ENCODE measurements around the gene UNC80. TPM values are rescaled to one million over a fixed set of nuclear protein-coding genes. Genes with fewer than 3 reads are reported as not detected.

Gene UNC80
- total RNA-seq, 2 donors from 2014 or later: not detected

GRCh38 chr2:209943776-209944175 lies 172.1 kb downstream of the UNC80 start:
- DNase-seq (ENCODE audit: low spot score): no peak
- intact Hi-C loops (cut with DNase I): no loop called here

DNA sequence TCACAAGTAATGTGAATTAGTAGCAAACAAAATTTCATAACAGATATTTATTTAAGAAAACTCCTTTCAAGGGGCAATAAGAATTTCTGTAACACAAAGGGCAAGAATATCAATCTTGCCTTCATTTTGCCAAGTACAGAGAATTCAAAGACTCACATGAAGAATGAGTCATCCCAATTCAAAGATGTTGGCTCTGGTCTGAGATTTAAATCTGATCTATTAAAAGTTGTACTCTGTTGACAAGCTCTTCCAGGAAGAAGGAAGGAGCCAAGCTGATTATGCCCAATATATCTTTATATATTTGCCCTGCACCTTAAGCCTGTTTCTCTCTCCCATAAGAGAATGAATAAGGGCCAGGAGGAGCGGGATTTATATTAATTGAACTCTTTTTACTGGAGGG lies 174.9 kb downstream of the UNC80 start:
- intact Hi-C loops (cut with DNase I): no loop called here
- DNase-seq (ENCODE audit: low spot score): no peak

DNA sequence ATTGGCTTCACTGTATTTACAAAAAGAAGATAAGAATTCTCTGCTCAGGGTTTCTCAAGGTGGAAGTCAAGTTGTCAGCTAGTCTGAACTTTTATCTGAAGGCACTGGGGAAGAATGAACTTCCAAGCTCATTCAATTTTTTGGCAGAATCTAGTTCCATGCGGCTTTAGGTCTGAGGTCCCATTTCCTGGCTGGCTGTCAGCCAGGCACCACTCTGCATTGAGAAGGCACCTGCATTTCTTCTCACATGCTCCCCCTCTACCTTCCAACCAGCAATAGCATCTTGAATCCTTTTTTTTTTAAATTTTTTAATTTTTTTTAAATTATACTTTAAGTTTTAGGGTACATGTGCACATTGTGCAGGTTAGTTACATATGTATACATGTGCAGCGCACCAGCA lies 184.6 kb downstream of the UNC80 start:
- intact Hi-C loops (cut with DNase I): no loop called here
- no peak for DNase-seq (ENCODE audit: low spot score)

DNA sequence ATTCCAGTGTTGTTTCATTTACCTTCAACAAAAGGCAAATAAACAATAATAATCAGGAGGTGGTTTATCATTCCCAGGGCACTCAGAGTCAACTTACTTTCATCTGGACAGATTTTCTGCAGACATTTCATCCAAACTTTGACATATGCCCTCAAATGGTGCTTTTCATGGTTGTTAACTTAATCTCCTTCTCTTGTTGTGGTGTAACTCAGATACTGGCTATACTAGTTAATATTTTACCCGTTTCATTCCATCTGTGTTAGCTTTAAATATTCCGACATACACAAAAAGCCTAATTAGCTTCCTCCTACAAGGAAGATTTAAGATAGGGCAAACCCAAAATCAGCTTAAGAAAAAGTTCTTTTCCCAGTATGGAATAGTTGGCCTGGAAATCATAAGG lies 186.4 kb downstream of the UNC80 start:
- no peak for DNase-seq (ENCODE audit: low spot score)
- intact Hi-C loops (cut with DNase I): no loop called here

DNA sequence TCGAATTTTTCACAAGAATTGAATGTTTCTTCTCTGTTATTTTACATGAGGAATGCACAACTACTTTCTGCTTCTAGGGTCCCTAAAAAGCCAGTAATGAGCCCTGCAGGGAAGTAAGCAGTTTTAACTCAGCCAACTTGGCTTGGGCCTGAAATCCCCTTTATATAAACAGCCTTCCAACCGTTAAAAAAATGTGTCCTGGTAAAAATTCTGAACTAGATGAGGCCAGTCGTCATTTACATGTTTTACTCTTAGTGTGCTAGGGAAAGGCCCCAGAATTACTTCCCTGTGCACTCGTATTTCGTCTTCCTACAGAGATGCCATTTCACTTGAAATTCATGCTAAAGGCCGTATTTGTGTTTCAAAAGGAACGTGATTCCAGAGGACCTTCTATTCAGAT lies 188.4 kb downstream of the UNC80 start:
- intact Hi-C loops (cut with DNase I): no loop called here

DNA sequence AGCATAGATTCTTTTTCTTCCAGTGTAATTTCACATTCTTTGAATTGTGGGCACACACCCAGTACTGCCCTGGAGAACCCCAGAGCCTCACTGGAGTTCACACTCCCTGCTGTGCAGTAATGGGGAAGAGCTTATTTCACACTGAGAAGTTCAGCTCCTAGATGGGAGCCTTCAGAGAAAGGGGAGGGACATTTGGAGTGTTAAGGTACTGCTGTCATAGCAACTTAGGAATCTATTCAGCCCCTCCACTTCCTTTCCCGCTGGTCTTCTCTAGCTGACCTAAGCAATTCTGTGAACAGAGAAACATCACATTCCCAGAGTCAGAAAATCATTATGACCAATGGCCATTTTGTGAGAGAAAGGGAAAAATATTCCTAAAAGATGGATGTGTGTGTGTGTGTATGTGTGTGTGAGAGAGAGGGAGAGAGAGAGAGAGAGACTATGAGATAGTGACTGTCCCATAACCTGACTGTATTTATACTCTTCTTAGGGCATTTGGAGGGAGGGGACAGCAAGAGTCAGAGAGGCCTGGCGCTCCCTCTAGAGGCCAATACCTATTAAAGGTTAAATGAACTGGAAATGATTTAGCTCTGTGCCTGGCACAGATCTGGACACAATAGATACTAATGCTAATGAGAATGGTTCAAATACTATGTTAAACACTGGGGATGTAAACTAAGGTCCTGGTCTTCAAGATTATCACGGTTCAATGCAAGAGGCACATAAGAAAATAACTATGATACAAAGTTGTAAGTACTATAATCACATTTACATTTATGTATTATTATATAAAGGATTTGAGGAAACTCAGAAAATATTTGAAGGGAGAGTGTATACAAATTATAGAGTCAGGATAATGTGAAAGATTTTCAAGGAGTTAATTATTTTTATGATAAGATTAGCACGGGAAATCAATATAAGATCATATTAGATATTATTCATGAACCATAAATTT lies 189.3 kb downstream of the UNC80 start:
- intact Hi-C loops (cut with DNase I): no loop called here
- DNase-seq (ENCODE audit: low spot score): no peak

More for the DNA sequence above, 188.4 kb downstream of the UNC80 start:
- DNase-seq (ENCODE audit: low spot score): no peak

- intact Hi-C loops (cut with DNase I): no loop called here
- no peak for DNase-seq (ENCODE audit: low spot score)
Measured at GRCh38 chr2:209965723-209966122, 194.1 kb downstream of the UNC80 start.

GRCh38 chr2:209969692-209970091 lies 198.1 kb downstream of the UNC80 start:
- intact Hi-C loops (cut with DNase I): no loop called here
- no peak for DNase-seq (ENCODE audit: low spot score)

GRCh38 chr2:209970271-209970670 lies 198.6 kb downstream of the UNC80 start:
- DNase-seq (ENCODE audit: low spot score): no peak
- intact Hi-C loops (cut with DNase I): no loop called here

DNA sequence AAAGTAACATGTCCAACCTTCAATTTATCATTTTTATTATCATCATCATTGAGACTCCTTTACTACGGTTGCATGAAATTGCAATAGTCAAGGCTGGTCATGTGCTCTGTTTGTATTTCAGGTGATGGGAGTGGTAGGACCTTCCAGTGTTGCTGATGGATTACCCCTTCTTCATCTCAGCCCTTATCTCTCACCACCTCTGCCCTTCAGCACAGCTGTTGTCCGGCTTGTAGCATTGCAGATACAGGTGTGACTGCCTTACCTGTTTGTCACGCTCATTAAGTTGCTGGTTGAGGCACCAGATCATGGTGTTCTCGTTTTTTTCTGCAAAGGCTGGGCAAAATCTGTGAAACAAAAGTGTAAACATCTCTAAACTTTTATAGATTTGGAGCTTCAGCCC lies 199.1 kb downstream of the UNC80 start:
- intact Hi-C loops (cut with DNase I): no loop called here
- DNase-seq (ENCODE audit: low spot score): no peak

DNA sequence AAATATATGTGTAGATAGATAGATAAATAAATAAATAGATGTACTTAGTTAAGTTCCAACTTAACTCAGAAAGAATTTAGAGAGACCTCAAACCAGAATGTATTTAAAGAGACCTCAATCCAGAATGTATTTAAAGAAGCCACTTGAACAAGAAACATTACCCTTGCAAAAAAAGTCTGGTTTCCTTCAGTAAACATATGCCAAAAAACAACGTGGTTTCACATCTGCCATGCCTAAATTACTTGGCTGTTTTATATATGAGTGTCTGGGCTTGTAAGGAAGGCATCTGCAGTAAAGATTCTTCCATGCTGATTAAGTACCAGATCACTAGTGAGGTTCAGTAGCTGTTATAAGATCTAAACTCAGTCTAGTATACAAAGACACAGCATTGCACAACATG lies 201.7 kb downstream of the UNC80 start:
- intact Hi-C loops (cut with DNase I): no loop called here
- no peak for DNase-seq (ENCODE audit: low spot score)

DNA sequence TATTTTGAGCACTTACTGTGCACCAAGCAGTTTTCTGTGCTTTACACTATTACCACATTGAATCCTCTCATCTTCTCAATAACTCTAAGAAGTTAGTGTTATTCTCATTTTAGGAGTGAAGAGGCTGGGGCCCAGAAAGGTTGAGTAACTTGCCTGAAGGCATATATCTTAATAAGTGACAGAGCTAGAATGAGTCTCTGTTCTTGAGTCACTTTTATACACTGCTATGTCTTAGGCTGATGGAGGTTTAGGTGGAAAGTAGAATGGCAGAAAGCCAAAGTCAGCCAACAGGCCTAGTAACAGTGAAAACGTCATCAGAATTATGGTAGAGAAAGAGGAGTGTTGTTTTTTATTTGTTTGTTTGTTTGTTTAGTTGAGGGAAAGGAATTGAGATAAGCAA lies 202.9 kb downstream of the UNC80 start:
- intact Hi-C loops (cut with DNase I): no loop called here
- DNase-seq (ENCODE audit: low spot score): no peak

- intact Hi-C loops (cut with DNase I): loop anchor here (5.0 kb wide), 1 partner anchor 220 kb away; no protein-coding TSS in a partner anchor
- no peak for DNase-seq (ENCODE audit: low spot score)
Measured at GRCh38 chr2:209976698-209977385, 205.2 kb downstream of the UNC80 start.

GRCh38 chr2:209977386-209978239 lies 206.0 kb downstream of the UNC80 start:
- intact Hi-C loops (cut with DNase I): loop anchor here (5.0 kb wide), 1 partner anchor 220 kb away; no protein-coding TSS in a partner anchor
- no peak for DNase-seq (ENCODE audit: low spot score)

- DNase-seq (ENCODE audit: low spot score): no peak
- intact Hi-C loops (cut with DNase I): no loop called here
Measured at GRCh38 chr2:209984291-209984690, 212.7 kb downstream of the UNC80 start.

DNA sequence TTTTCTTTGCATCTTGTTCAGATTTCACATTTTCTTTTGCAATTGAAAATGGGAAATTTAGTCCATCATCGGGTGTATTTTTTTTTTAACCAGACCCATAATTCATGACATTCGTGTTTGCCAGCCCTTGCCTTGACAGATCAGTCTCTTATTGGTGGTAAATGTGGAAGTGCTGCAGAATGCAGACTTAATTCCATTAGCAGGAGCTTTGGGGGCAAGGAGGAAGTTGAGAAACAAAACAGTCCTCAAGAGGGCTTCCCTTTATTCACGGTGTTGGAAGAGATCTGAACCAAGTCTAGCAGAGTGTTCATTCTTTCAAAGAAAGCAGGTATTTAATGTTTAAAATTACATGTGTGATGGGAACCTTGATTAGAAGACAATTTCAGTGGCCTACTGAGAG lies 214.2 kb downstream of the UNC80 start:
- DNase-seq (ENCODE audit: low spot score): no peak
- intact Hi-C loops (cut with DNase I): no loop called here

DNA sequence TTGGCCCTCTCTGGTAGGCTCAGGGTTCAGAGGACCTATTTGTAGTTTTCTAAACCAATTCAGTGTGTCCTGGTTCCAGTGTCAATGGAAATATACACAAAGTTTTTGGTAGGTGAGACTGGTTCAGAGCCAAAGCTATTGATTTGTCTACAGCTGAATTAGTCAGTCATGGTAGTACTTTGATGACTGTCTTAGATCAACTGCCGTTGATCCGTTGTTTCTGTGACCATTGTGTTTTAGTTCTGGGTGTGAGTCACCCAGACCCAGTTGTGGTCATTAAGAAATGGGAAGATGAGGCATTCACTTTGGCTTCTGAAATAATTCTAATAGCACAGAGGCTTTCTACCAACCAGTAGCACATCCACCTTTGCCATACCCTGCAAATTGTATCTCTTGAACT lies 214.8 kb downstream of the UNC80 start:
- no peak for DNase-seq (ENCODE audit: low spot score)
- intact Hi-C loops (cut with DNase I): no loop called here

DNA sequence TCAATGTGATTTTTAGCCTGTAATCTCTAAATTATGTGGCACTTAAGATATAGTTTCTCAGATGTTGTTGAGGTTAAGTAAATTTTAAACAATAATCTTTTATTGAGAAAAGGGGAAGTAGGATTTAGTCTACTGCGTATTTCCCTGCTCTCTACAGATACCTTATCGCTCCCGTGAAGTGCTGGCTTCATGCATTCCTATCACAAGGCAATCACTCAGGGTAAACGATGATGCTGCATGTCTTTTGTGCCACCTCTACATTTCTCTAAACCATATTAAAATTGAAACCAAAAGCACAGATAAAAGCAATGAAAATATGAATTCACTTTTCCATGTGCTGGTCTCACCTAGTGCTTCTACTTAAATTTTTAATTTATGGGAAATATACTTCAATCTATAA lies 216.4 kb downstream of the UNC80 start:
- intact Hi-C loops (cut with DNase I): no loop called here
- DNase-seq (ENCODE audit: low spot score): no peak

DNA sequence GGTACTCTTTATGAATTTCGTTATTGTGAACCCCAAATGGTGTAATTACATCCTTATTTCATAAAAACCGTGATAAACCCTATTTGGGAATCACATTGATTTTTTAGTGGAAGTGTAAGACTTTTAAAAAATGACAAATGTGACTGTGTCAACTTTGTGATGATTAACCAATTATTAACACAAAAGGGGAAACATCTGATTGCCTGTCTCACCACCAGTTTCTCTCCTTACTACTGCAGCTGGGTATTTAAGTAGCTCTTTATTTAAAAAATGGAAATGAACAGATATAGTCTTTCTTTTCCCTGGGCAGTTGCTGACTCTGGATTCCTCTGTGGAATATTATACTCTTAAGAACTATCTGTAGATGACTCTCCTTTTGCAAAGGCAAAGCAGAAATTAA lies 219.2 kb downstream of the UNC80 start:
- intact Hi-C loops (cut with DNase I): no loop called here
- DNase-seq (ENCODE audit: low spot score): no peak

GRCh38 chr2:209993968-209994367 lies 222.3 kb downstream of the UNC80 start:
- DNase-seq (ENCODE audit: low spot score): no peak
- intact Hi-C loops (cut with DNase I): no loop called here

Measured in posterior vena cava (tissue), 2 donors.